SU-DHL-6 (cell line): Measurements from ENCODE around the gene LRP1B.

Experiments
- H2AFZ ChIP-seq: fragments of 200-600 bp; sonication (generic); 2 replicates; pipeline ENCODE4 v1.6.1; 2014; ENCODE audit warnings: low read depth, mild to moderate bottlenecking, moderate library complexity, mixed read lengths, antibody characterized with exemption, low read length; ENCODE audit not compliant: severe bottlenecking
- H3F3A ChIP-seq: fragments of 200-600 bp; shearing (Covaris generic); 2 replicates; pipeline ENCODE4 v1.6.0; 2016; ENCODE audit warnings: antibody characterized with exemption, mild to moderate bottlenecking; ENCODE audit not compliant: insufficient read depth
- H3K27ac ChIP-seq: fragments of 200-600 bp; sonication (generic); 2 replicates; pipeline ENCODE4 v1.5.1; 2016; ENCODE audit warnings: low read depth, mild to moderate bottlenecking, low read length, moderate library complexity, mixed read lengths
- H3K27me3 ChIP-seq: fragments of 200-600 bp; sonication (generic), shearing (Covaris generic); 2 replicates; pipeline ENCODE4 v1.6.0; 2014; ENCODE audit warnings: mild to moderate bottlenecking, low read length
- H3K36me3 ChIP-seq: fragments of 200-600 bp; sonication (generic); 2 replicates; pipeline ENCODE4 v1.6.1; 2014; ENCODE audit warnings: mild to moderate bottlenecking, low read length, mixed read lengths
- H3K4me2 ChIP-seq: fragments of 300-600, 200-600 bp; shearing (Covaris generic), sonication (generic); 2 replicates; pipeline ENCODE4 v1.6.0; 2014; ENCODE audit warnings: low read length, low read depth, mild to moderate bottlenecking; ENCODE audit not compliant: poor library complexity, severe bottlenecking
- H3K4me3 ChIP-seq: fragments of 200-600 bp; sonication (generic); 2 replicates; pipeline ENCODE4 v1.5.1; 2014; ENCODE audit warnings: antibody characterized with exemption, low read length, mild to moderate bottlenecking, mixed read lengths; ENCODE audit not compliant: insufficient read depth, poor library complexity, severe bottlenecking
- H3K79me2 ChIP-seq: fragments of 200-600 bp; sonication (generic); 2 replicates; pipeline ENCODE4 v1.6.1; 2014; ENCODE audit warnings: mild to moderate bottlenecking, low read length, moderate library complexity; ENCODE audit not compliant: insufficient read depth
- H3K9ac ChIP-seq: fragments of 200-600 bp; sonication (generic); 2 replicates; pipeline ENCODE4 v1.7.0; 2014; ENCODE audit warnings: mild to moderate bottlenecking, low read length
- H3K9me2 ChIP-seq: fragments of 200-600 bp; sonication (generic); replicated peaks from 2 replicates; pipeline ENCODE4 v1.6.1; 2014; ENCODE audit warnings: low read length; ENCODE audit not compliant: insufficient read depth
- H3K9me3 ChIP-seq: fragments of 200-600 bp; sonication (generic); 2 replicates; pipeline ENCODE4 v1.6.1; 2014; ENCODE audit warnings: low read length, mixed read lengths; ENCODE audit not compliant: insufficient read depth
- H4K20me1 ChIP-seq: fragments of 200-600 bp; sonication (generic); 2 replicates; pipeline ENCODE4 v1.6.1; 2014; ENCODE audit warnings: low read depth, mild to moderate bottlenecking, antibody characterized with exemption, low read length, moderate library complexity, mixed read lengths
- EZH2phosphoT487 ChIP-seq: fragments of 200-600 bp; sonication (generic), shearing (Covaris generic); conservative IDR thresholded peaks from 2 replicates; pipeline ENCODE4 v1.6.1; 2018; ENCODE audit warnings: mild to moderate bottlenecking, antibody characterized with exemption, low read length, moderate library complexity, mixed read lengths
- TF ChIP-seq, protein P1 (sequence below): fragments of 200-600 bp; sonication (generic); IDR thresholded peaks from one replicate; pipeline ENCODE4 v1.5.1; 2017; ENCODE audit warnings: antibody characterized with exemption, mild to moderate bottlenecking, low read length, moderate library complexity; ENCODE audit not compliant: insufficient read depth, poor library complexity, severe bottlenecking

Gene LRP1B

DNA sequence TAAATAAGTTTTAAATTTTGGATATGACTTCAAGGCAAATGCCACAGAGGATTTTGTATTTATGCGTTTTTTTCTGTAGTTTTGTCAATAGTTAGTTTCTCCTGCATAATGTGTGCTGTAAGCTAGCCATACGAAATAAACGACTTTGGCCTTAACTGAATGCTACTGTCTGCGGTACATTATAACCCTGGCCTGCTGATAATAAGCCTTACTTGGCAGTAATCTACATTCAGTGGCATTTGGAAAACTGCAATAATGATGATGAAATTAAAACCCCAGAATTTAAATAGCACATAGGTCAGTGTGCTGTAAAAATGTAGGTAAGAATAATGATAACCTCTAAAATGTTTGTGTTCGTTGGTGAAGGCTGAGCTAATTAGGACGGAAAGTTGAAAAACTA is 88.8 kb downstream of the LRP1B start:
- TF ChIP-seq EZH2phosphoT487 = no peak
- TF ChIP-seq, protein P1, sequence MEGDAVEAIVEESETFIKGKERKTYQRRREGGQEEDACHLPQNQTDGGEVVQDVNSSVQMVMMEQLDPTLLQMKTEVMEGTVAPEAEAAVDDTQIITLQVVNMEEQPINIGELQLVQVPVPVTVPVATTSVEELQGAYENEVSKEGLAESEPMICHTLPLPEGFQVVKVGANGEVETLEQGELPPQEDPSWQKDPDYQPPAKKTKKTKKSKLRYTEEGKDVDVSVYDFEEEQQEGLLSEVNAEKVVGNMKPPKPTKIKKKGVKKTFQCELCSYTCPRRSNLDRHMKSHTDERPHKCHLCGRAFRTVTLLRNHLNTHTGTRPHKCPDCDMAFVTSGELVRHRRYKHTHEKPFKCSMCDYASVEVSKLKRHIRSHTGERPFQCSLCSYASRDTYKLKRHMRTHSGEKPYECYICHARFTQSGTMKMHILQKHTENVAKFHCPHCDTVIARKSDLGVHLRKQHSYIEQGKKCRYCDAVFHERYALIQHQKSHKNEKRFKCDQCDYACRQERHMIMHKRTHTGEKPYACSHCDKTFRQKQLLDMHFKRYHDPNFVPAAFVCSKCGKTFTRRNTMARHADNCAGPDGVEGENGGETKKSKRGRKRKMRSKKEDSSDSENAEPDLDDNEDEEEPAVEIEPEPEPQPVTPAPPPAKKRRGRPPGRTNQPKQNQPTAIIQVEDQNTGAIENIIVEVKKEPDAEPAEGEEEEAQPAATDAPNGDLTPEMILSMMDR = no peak
- Histone ChIP-seq H3K9ac (no peak overlapping the region), H3K9me2 (no peaks in the 10 kb centered on the region), H3F3A (no peaks in the 10 kb centered on the region), H3K36me3 (no peaks in the 10 kb centered on the region), H3K27me3 (no peaks in the 10 kb centered on the region), H3K4me3 (no peak overlapping the region), H4K20me1 (no peaks in the 10 kb centered on the region), H2AFZ (no peak overlapping the region), H3K27ac (no peak overlapping the region), H3K9me3 (no peaks in the 10 kb centered on the region), H3K4me2 (no peak overlapping the region), H3K79me2 (no peaks in the 10 kb centered on the region)

DNA sequence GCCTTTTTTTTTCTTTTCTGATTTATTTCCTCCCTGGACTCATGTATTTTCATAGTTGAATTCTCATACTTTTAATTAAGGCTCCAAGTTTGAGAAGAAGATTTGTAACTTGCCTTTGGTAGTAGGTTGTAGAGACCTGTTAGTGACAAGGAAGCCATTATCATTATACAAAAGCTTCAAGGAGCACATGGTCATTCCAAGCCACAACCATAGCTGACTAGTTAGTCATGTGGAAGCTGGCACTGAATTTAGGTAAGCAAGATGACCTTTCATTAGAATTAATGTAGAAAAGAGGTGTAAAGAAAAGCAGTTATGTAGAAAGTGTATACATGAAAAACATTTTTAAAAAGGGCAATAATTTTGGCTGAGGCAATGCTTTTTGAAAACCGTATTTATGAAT is 89.7 kb downstream of the LRP1B start:
- H3F3A ChIP-seq = no peaks in the 10 kb centered on the region
- no peaks in the 10 kb centered on the region for H4K20me1 ChIP-seq
- H2AFZ ChIP-seq = no peak overlapping the region
- H3K27me3 ChIP-seq = no peaks in the 10 kb centered on the region
- no peak overlapping the region for H3K9ac ChIP-seq
- H3K36me3 ChIP-seq = no peaks in the 10 kb centered on the region
- TF ChIP-seq, protein P1 = no peak
- TF ChIP-seq EZH2phosphoT487 = no peak
- no peak overlapping the region for H3K4me3 ChIP-seq
- no peaks in the 10 kb centered on the region for H3K79me2 ChIP-seq
- H3K9me3 ChIP-seq = no peaks in the 10 kb centered on the region
- H3K4me2 ChIP-seq = no peak overlapping the region
- no peak overlapping the region for H3K27ac ChIP-seq
- H3K9me2 ChIP-seq = no peaks in the 10 kb centered on the region

DNA sequence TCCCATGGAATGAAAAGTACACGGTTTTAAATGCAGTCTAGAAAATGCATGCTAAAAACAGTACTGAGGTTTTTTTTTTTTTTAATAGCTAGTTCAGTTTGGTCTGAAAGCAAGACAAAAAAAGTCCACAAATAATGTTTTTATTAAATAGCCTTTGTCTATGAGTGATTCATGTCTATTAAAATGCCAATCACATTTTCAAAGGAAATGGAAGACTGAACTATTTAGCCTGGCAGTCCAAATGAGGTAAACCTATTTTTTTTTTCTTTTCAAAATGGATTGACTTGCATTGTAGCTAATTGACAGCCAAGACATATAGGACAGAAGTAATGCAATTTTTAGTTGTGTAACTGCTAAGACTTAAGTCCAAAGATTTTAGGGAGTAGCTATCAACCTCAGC is 90.3 kb downstream of the LRP1B start:
- no peaks in the 10 kb centered on the region for H3K27me3 ChIP-seq
- H3K4me2 ChIP-seq = no peak overlapping the region
- H2AFZ ChIP-seq = no peak overlapping the region
- no peaks in the 10 kb centered on the region for H3K9me2 ChIP-seq
- no peaks in the 10 kb centered on the region for H3F3A ChIP-seq
- H3K79me2 ChIP-seq = no peaks in the 10 kb centered on the region
- H4K20me1 ChIP-seq = no peaks in the 10 kb centered on the region
- H3K9ac ChIP-seq = no peak overlapping the region
- H3K36me3 ChIP-seq = no peaks in the 10 kb centered on the region
- TF ChIP-seq, protein P1 = no peak
- TF ChIP-seq EZH2phosphoT487 = no peak
- H3K9me3 ChIP-seq = no peaks in the 10 kb centered on the region
- H3K4me3 ChIP-seq = no peak overlapping the region
- no peak overlapping the region for H3K27ac ChIP-seq

- H3K9ac ChIP-seq = no peak overlapping the region
- TF ChIP-seq, protein P1 = no peak
- no peak for TF ChIP-seq EZH2phosphoT487
- H3F3A ChIP-seq = no peaks in the 10 kb centered on the region
- H3K36me3 ChIP-seq = no peaks in the 10 kb centered on the region
- H3K9me3 ChIP-seq = no peaks in the 10 kb centered on the region
- H3K4me3 ChIP-seq = no peak overlapping the region
- H3K27me3 ChIP-seq = no peaks in the 10 kb centered on the region
- no peak overlapping the region for H3K4me2 ChIP-seq
- no peaks in the 10 kb centered on the region for H3K79me2 ChIP-seq
- H3K9me2 ChIP-seq = no peaks in the 10 kb centered on the region
- H3K27ac ChIP-seq = no peak overlapping the region
- no peaks in the 10 kb centered on the region for H4K20me1 ChIP-seq
- H2AFZ ChIP-seq = no peak overlapping the region
These were observed 92.0 kb downstream of the LRP1B start for GRCh38 chr2:142038826-142039225.
